T47D (cell line): Measurements from ENCODE around the gene APC2.

Experiments
- DNase-seq, 2 experiments: peaks; one replicate each; pipeline versions ENCODE4 v3.0.0 to v3.0.0-alpha.2; 2011 to 2012; ENCODE audit warnings: low read depth in 1 of 2, low spot score in 1 of 2
- JUND ChIP-seq: IDR thresholded peaks from 2 replicates; pipeline ENCODE4 v1.6.1; 2012; ENCODE audit warnings: low read depth
- in situ Hi-C: cut with HindIII; loops from 2 replicates; pipeline ENCODE4 v1.10.0; 2016; ENCODE audit warnings: low sequenced_read_pairs, low pct_unique_long_range_greater_than_20kb

Gene APC2

GRCh38 chr19:1450735-1451731 is 1.1 kb downstream of the APC2 start:
- in situ Hi-C loops, result no loop called here
- TF ChIP-seq JUND, result no peak

GRCh38 chr19:1451916-1452801 is 2.2 kb downstream of the APC2 start:
- in situ Hi-C loops, result no loop called here
- no peak for TF ChIP-seq JUND
- DNase-seq, result no peak

More at GRCh38 chr19:1450735-1451731, 1.1 kb downstream of the APC2 start:
- DNase-seq, result no peak

DNA sequence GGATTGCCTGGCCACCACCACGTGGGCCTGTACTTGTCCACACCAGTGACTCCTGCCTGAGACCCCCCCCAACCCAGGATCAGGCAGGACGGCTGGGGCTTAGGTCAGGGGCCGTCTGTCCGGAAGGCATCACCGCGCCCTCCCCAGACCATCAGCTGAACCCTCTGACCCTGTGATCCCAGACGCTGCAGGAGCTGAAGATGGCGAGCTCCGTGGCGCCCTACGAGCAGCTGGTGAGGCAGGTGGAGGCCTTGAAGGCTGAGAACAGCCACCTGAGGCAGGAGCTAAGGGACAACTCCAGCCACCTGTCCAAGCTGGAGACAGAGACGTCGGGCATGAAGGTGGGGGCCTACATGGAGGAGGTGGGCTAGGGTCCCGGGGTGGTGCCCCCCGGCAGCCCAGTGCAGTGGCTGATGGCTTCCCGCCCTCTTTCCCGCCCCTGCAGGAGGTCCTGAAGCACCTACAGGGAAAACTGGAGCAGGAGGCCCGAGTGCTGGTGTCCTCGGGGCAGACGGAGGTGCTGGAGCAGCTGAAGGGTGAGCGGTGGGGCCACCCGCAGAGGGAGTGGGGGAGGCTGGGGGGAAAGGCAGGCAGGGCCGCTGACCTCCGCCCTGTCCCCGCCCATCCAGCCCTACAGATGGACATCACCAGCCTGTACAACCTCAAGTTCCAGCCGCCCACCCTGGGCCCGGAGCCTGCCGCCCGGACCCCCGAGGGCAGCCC is 3.0 kb downstream of the APC2 start:
- no peak for TF ChIP-seq JUND
- in situ Hi-C loops, result no loop called here

DNA sequence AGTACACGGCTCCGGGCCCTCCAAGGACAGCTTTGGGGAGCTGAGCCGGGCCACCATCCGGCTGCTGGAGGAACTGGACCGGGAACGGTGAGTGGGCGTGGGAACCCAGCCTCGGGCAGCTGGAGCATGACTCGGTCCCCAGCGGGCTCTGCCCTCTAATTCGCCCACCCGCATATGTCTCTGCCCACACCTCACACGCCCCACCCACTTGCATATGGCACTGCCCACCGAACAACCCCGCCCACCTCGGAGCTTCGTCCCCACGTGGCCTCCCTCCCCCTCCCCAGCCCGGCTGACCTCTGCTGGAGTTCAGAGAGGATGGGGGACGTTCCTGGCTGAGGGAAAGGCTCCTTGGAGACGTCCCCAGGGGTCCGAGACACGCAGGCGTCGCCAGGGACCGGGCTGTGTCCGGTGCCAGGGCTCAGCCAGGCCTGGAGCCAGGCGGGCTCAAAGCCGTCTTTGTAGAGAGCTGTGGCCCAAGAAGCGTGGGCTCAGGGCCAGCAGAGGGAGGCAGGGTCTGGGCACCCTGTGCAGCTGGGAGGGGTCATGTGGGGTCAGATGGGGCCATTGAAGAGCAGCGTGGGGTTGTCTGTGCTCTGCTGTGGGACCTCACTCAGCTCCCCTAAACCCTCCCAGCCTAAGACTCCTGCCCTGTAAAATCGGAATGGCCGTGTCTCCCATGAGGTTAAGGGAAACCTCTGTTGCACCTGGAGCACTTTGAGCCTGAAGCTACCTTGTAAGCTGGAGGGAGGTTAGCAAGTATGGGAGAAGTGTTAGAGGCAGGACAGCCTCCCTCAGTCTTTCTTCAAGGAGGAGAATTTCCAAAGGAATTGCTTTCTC is 3.8 kb downstream of the APC2 start:
- no peak for TF ChIP-seq JUND
- DNase-seq, result peak; percentile 61 to 85
- in situ Hi-C loops, result no loop called here

More for the DNA sequence above, 3.0 kb downstream of the APC2 start:
- DNase-seq, result no peak

DNA sequence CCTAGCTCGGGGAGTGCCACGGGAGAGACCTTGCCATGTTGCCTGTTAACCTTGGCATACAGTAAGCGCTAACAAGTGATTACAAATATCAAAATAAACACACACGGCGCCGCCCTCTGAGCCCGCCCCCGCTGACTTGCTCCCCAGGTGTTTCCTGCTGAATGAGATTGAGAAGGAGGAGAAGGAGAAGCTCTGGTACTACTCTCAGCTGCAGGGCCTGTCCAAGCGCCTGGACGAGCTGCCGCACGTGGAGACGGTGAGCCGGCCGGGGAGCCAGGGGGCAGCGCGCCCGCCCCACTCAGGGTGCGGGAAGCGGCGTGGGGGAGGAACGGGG is 5.0 kb downstream of the APC2 start:
- peak in 1 of 2 experiments; percentile 48 for DNase-seq
- TF ChIP-seq JUND, result no peak
- in situ Hi-C loops, result no loop called here

GRCh38 chr19:1455336-1456120 is 5.6 kb downstream of the APC2 start:
- in situ Hi-C loops, result no loop called here
- TF ChIP-seq JUND, result no peak
- DNase-seq, result peak; percentile 95 to 98

GRCh38 chr19:1456121-1456900 is 6.4 kb downstream of the APC2 start:
- DNase-seq, result no peak
- TF ChIP-seq JUND, result no peak
- in situ Hi-C loops, result no loop called here

- DNase-seq, result no peak
- in situ Hi-C loops, result no loop called here
- no peak for TF ChIP-seq JUND
These were observed 7.3 kb downstream of the APC2 start for GRCh38 chr19:1457031-1457739.

- TF ChIP-seq JUND, result no peak
- in situ Hi-C loops, result no loop called here
These were observed 8.0 kb downstream of the APC2 start for GRCh38 chr19:1457892-1458291.

DNA sequence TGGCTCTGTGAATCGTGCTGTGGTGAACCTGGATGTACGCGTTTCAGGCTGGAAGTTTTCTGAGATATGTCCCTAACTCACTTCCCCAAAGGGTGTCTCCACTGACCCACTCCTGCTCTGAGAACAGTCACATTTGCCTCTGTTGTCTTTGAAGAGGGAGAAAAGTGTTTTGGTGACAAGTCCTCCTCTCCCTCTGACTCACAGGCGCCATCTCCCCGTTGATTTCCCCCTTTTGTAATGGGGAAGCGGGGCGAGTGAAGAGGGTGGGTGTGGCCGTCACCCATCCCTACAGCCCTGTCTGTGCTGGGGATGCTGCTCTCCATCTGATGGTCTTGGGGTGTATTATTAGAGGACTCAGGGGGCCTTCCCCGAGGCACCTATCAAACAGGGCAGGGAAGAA is 9.6 kb downstream of the APC2 start:
- no peak for DNase-seq
- in situ Hi-C loops, result no loop called here
- no peak for TF ChIP-seq JUND

More at GRCh38 chr19:1457892-1458291, 8.0 kb downstream of the APC2 start:
- DNase-seq, result no peak
